Esophagus squamous epithelium (tissue), 4 donors: ENCODE results near the gene COG3.

Experiments
- CTCF ChIP-seq, 6 experiments: fragments of 450-650 bp in 4 of 6; fragments of 200-600 bp in 2 of 6; sonication (generic) in 2 of 6; IDR thresholded peaks; one replicate each; pipeline ENCODE4 v1.5.1; 2016 to 2019; ENCODE audit warnings: antibody characterized with exemption in 6 of 6, mild to moderate bottlenecking in 4 of 6, moderate library complexity in 4 of 6
- POLR2A ChIP-seq, 4 donors: fragments of 450-650 bp; IDR thresholded peaks; one replicate each; pipeline ENCODE4 v1.6.1; 2017; ENCODE audit warnings: antibody characterized with exemption in 4 of 4, mild to moderate bottlenecking in 4 of 4, moderate library complexity in 3 of 4

- TF ChIP-seq POLR2A (IDR thresholded peaks at IDR 0.05) (no peak), CTCF (IDR thresholded peaks at IDR 0.05) (no peak)
Measured at GRCh38 chr13:45542391-45542790, 77.7 kb downstream of the COG3 start.
